Astrocyte (in vitro differentiated cells and primary cell): ENCODE measurements around the gene C10orf105. TPM values are rescaled to one million over a fixed set of nuclear protein-coding genes. Genes with fewer than 3 reads are reported as not detected.

Experiments
- DNase-seq: peaks from one replicate; pipeline ENCODE4 v3.0.0-alpha.2; 2010; ENCODE audit warnings: low read depth
- FAIRE-seq: peaks from 2 replicates; lab custom pipeline; 2011; peaks lifted over from hg19 to GRCh38; lab: Jason Lieb, UNC
- H2AFZ ChIP-seq: 2 replicates; pipeline ENCODE4 v1.6.0; 2012; ENCODE audit warnings: low read depth, low read length, inconsistent platforms
- H3K27ac ChIP-seq: 2 replicates; pipeline ENCODE4 v1.5.1; 2011; ENCODE audit warnings: low read depth, low read length, inconsistent platforms
- H3K27me3 ChIP-seq: 2 replicates; pipeline ENCODE4 v1.6.0; 2011; ENCODE audit warnings: low read length, inconsistent platforms; ENCODE audit not compliant: insufficient read depth
- H3K36me3 ChIP-seq: 2 replicates; pipeline ENCODE4 v1.5.1; 2011; ENCODE audit warnings: low read length, inconsistent platforms; ENCODE audit not compliant: insufficient read depth
- H3K4me1 ChIP-seq: 2 replicates; pipeline ENCODE4 v1.5.1; 2011; ENCODE audit warnings: low read length, inconsistent platforms; ENCODE audit not compliant: insufficient read depth
- H3K4me2 ChIP-seq: 2 replicates; pipeline ENCODE4 v1.6.0; 2012; ENCODE audit warnings: low read length, inconsistent platforms
- H3K4me3 ChIP-seq: 2 replicates; pipeline ENCODE4 v1.5.1; 2011; ENCODE audit warnings: low read depth, mild to moderate bottlenecking, low read length, inconsistent platforms; ENCODE audit not compliant: insufficient read depth
- H3K79me2 ChIP-seq: 2 replicates; pipeline ENCODE4 v1.6.0; 2012; ENCODE audit warnings: mild to moderate bottlenecking, low read length, inconsistent platforms; ENCODE audit not compliant: insufficient read depth
- H3K9ac ChIP-seq: 2 replicates; pipeline ENCODE4 v1.6.0; 2012; ENCODE audit warnings: mild to moderate bottlenecking, low read length, inconsistent platforms
- H3K9me3 ChIP-seq: 2 replicates; pipeline ENCODE4 v1.5.1; 2012; ENCODE audit warnings: low read depth, mild to moderate bottlenecking, low read length, inconsistent platforms; ENCODE audit not compliant: insufficient read depth
- H4K20me1 ChIP-seq: 2 replicates; pipeline ENCODE4 v1.6.0; 2012; ENCODE audit warnings: low read length, inconsistent platforms; ENCODE audit not compliant: insufficient read depth
- H3K27ac Mint-ChIP-seq: one replicate; pipeline ENCODE4 v1.8.0; 2021; ENCODE audit warnings: mild to moderate bottlenecking, mixed read lengths; ENCODE audit not compliant: unreplicated experiment
- H3K27me3 Mint-ChIP-seq: one replicate; pipeline ENCODE4 v1.8.0; 2021; ENCODE audit warnings: low read depth, mixed read lengths; ENCODE audit not compliant: unreplicated experiment
- H3K36me3 Mint-ChIP-seq: one replicate; pipeline ENCODE4 v1.8.0; 2021; ENCODE audit warnings: low read depth, mixed read lengths; ENCODE audit not compliant: unreplicated experiment
- H3K4me1 Mint-ChIP-seq: one replicate; pipeline ENCODE4 v1.8.0; 2021; ENCODE audit warnings: low read depth, mixed read lengths; ENCODE audit not compliant: unreplicated experiment
- H3K4me3 Mint-ChIP-seq: one replicate; pipeline ENCODE4 v1.8.0; 2021; ENCODE audit warnings: mild to moderate bottlenecking, moderate library complexity, mixed read lengths; ENCODE audit not compliant: unreplicated experiment
- H3K9me3 Mint-ChIP-seq: one replicate; pipeline ENCODE4 v1.8.0; 2021; ENCODE audit warnings: mild to moderate bottlenecking, mixed read lengths; ENCODE audit not compliant: unreplicated experiment
- EZH2 ChIP-seq: IDR thresholded peaks from 2 replicates; pipeline ENCODE4 v1.6.1; 2012; ENCODE audit warnings: mild to moderate bottlenecking, low read length, inconsistent platforms; ENCODE audit not compliant: insufficient read depth
- total RNA-seq: library from RNA; stranded (reverse); gene quantifications from 2 replicates; pipeline ENCODE4 v1.2.1, GENCODE V29; 2021
- TF ChIP-seq, protein P1 (sequence below): IDR thresholded peaks from 2 replicates; pipeline ENCODE4 v1.5.1; 2011; ENCODE audit warnings: low read depth, mild to moderate bottlenecking, inconsistent platforms, low read length, moderate library complexity; ENCODE audit not compliant: insufficient read depth

Gene C10orf105
- total RNA-seq, 1 donor from 2014 or later, result not detected

DNA sequence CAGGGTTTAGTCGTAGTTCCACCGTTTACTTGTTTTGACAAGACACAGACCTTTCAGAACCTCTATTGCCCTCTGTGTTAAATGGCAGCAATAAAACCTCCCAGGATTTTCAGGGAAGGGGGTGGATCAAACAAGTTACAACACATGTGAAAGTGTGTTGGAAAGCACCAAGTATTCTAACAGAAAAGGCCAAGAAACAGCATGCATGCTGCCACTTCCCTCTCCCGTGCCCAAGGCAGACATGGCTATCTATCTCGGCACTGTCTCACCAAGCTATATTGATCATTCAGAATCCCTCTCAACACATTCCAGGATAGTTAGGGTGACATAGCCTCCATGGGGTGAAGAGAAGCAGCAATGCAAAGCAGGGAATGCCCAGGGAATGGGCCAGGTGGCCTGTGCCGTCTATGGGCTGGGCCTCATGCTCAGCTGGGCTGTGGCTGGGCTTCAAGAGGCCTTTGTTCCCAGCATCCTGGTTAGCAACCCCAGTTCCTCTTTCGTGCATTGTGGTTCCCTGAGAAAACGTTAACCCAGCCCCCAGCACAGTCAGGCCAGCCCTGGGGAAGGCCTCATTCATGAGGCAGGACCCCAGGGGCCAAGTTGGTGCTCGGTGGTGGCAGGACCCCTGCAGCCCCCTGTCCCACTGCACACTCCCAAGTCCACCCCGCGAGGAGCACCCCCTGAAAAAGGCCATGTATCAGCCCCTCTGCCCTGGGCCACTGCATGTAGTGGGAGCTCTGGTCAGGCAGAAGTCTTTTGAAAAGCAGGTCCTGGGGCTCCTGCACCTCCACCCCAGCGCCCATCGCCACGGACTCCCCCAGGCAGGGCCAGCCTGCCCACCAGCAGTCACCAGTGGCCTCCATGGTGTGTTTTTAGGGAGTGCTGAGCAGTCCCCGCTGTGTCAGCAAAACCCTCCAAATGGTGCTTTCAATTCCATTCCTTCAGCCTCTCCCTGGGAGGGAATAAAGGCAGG, 28.3 kb upstream of the C10orf105 start:
- no peaks in the 10 kb centered on the region for H3K4me1 ChIP-seq
- TF ChIP-seq EZH2, result no peak
- TF ChIP-seq, protein P1, sequence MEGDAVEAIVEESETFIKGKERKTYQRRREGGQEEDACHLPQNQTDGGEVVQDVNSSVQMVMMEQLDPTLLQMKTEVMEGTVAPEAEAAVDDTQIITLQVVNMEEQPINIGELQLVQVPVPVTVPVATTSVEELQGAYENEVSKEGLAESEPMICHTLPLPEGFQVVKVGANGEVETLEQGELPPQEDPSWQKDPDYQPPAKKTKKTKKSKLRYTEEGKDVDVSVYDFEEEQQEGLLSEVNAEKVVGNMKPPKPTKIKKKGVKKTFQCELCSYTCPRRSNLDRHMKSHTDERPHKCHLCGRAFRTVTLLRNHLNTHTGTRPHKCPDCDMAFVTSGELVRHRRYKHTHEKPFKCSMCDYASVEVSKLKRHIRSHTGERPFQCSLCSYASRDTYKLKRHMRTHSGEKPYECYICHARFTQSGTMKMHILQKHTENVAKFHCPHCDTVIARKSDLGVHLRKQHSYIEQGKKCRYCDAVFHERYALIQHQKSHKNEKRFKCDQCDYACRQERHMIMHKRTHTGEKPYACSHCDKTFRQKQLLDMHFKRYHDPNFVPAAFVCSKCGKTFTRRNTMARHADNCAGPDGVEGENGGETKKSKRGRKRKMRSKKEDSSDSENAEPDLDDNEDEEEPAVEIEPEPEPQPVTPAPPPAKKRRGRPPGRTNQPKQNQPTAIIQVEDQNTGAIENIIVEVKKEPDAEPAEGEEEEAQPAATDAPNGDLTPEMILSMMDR, result no peak
- H3K36me3 Mint-ChIP-seq, result no peaks in the 10 kb centered on the region
- DNase-seq (no peak), FAIRE-seq (no peak)
- no peaks in the 10 kb centered on the region for H3K79me2 ChIP-seq
- H3K9ac ChIP-seq, result no peak overlapping the region
- H3K4me3 ChIP-seq, result no peak overlapping the region
- no peaks in the 10 kb centered on the region for H3K9me3 Mint-ChIP-seq
- H3K4me3 Mint-ChIP-seq, result no peak overlapping the region
- H3K4me1 Mint-ChIP-seq, result peaks cover 9% of the 10 kb centered on the region
- no peaks in the 10 kb centered on the region for H3K27me3 ChIP-seq
- H3K27ac Mint-ChIP-seq, result no peak overlapping the region
- no peak overlapping the region for H2AFZ ChIP-seq
- H4K20me1 ChIP-seq, result no peaks in the 10 kb centered on the region
- no peaks in the 10 kb centered on the region for H3K36me3 ChIP-seq
- no peaks in the 10 kb centered on the region for H3K9me3 ChIP-seq
- no peak overlapping the region for H3K4me2 ChIP-seq
- H3K27ac ChIP-seq, result no peak overlapping the region
- H3K27me3 Mint-ChIP-seq, result peaks cover 52% of the 10 kb centered on the region

DNA sequence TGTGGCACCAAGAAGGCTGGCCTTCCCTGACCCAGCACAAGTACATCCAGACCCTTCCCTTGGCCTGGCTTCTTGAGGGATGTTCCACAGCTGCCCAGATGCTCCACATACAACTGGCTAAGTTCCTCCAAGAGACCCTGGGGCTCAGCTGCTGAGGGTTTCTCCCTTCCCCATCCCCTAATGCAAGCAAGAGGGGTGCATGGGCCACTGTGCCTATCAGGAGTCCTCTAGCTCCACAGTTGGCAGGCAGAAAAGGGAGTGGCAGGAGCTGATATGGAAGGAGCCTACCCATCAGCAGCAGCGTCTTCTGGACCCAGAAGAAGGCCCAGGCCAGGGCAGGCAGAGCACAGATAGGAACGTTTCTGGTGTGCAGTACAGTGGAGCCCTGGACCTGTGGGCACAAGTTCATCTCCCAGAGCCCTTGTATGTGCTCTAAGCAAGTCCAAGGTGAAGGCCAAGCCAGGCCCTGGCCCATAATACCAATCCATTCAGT, 27.5 kb upstream of the C10orf105 start:
- no peaks in the 10 kb centered on the region for H3K27me3 ChIP-seq
- H3K4me3 ChIP-seq, result no peak overlapping the region
- no peak for TF ChIP-seq EZH2
- TF ChIP-seq, protein P1, result no peak
- Mint-ChIP-seq H3K4me1 (peaks cover 7% of the 10 kb centered on the region), H3K27me3 (peaks cover 54% of the 10 kb centered on the region), H3K36me3 (no peaks in the 10 kb centered on the region), H3K4me3 (no peak overlapping the region), H3K9me3 (peaks cover 4% of the 10 kb centered on the region), H3K27ac (no peak overlapping the region)
- no peak for DNase-seq
- no peak overlapping the region for H3K4me2 ChIP-seq
- H2AFZ ChIP-seq, result no peak overlapping the region
- FAIRE-seq, result no peak
- no peaks in the 10 kb centered on the region for H3K4me1 ChIP-seq
- H3K36me3 ChIP-seq, result no peaks in the 10 kb centered on the region
- H3K9me3 ChIP-seq, result peaks cover 3% of the 10 kb centered on the region
- no peaks in the 10 kb centered on the region for H3K79me2 ChIP-seq
- H3K9ac ChIP-seq, result no peak overlapping the region
- no peak overlapping the region for H3K27ac ChIP-seq
- no peaks in the 10 kb centered on the region for H4K20me1 ChIP-seq
